K562 (cell line): Measurements from ENCODE around the gene ABHD10. TPM values are rescaled to one million over a fixed set of nuclear protein-coding genes. Genes with fewer than 3 reads are reported as not detected.

ENCODE experiments used
- CAMTA2 ChIP-seq: fragments of 250-450 bp; sonication (Bioruptor Pico); conservative IDR thresholded peaks from 2 replicates; pipeline ENCODE4 v1.5.1; 2022
- GTF2A2 ChIP-seq: IDR thresholded peaks from 2 replicates; pipeline ENCODE4 v1.6.1; 2016; ENCODE audit warnings: mild to moderate bottlenecking, missing genetic modification characterization, missing compliant biosample characterization
- POLR2G ChIP-seq: fragments of 200-400 bp; formaldehyde crosslinking; IDR thresholded peaks from 2 replicates; pipeline ENCODE4 v1.6.1; 2017; ENCODE audit warnings: low read depth, mild to moderate bottlenecking, antibody characterized with exemption, low read length, moderate library complexity
- SMAD1 ChIP-seq: fragments of 150-350 bp; IDR thresholded peaks from 2 replicates; pipeline ENCODE4 v1.6.1; 2014; ENCODE audit warnings: low read length, low read depth; ENCODE audit not compliant: partially characterized antibody
- ZNF318 ChIP-seq, 2 experiments: fragments of 450-650 bp; IDR thresholded peaks; 2 replicates each; pipeline ENCODE4 v1.6.1; 2016; ENCODE audit warnings: mild to moderate bottlenecking in 2 of 2, borderline replicate concordance in 1 of 2, low read depth in 1 of 2, moderate library complexity in 1 of 2
- ZNF584 ChIP-seq: fragments of 200-800 bp; sonication (Bioruptor generic); IDR thresholded peaks from 2 replicates; pipeline ENCODE4 v1.6.1; 2016; ENCODE audit warnings: low read depth, mild to moderate bottlenecking, missing genetic modification characterization, missing compliant biosample characterization
- polyA plus RNA-seq, 8 experiments: library from polyadenylated mRNA; depleted of rRNA in 4 of 8; stranded (reverse) in 5 of 8; unstranded in 3 of 8; fragments of >200 nt; fragmentation: Nextera tagmentation in 2 of 8; fragmentation: Illumina TruSeq in 1 of 8; extraction: Ambion mirVana in 2 of 8; extraction: Trizol in 1 of 8; gene quantifications; 2 replicates each; pipeline versions ENCODE4 v1.2.1 to v1.2.3, GENCODE V29; 2011 to 2014; ENCODE audit warnings: inconsistent platforms in 1 of 8, missing spikeins in 1 of 8
- total RNA-seq, 7 experiments: library from RNA; depleted of rRNA in 6 of 7; stranded (reverse); fragments of >200 nt in 6 of 7; fragmentation: Illumina TruSeq in 2 of 7; extraction: Trizol in 2 of 7; gene quantifications; 2 replicates each; pipeline versions ENCODE4 v1.2.1 to v1.2.3, GENCODE V29; 2011 to 2021; ENCODE audit warnings: low replicate concordance in 1 of 7
- TF ChIP-seq, protein P1 (sequence below): IDR thresholded peaks from 2 replicates; pipeline ENCODE4 v1.6.1; 2014; ENCODE audit warnings: antibody characterized with exemption
- TF ChIP-seq, protein P2 (sequence below): fragments of 250-450 bp; sonication (Bioruptor Pico); IDR thresholded peaks from 2 replicates; pipeline ENCODE4 v1.5.1; 2021; ENCODE audit warnings: mild to moderate bottlenecking

ABHD10 gene
- total and polyA plus RNA-seq, 9 of the 15 experiments (the other 6 are each of a cell fraction or from before 2014, with no cell fraction given): 6.1 to 29.5 (median 11.5) TPM

DNA sequence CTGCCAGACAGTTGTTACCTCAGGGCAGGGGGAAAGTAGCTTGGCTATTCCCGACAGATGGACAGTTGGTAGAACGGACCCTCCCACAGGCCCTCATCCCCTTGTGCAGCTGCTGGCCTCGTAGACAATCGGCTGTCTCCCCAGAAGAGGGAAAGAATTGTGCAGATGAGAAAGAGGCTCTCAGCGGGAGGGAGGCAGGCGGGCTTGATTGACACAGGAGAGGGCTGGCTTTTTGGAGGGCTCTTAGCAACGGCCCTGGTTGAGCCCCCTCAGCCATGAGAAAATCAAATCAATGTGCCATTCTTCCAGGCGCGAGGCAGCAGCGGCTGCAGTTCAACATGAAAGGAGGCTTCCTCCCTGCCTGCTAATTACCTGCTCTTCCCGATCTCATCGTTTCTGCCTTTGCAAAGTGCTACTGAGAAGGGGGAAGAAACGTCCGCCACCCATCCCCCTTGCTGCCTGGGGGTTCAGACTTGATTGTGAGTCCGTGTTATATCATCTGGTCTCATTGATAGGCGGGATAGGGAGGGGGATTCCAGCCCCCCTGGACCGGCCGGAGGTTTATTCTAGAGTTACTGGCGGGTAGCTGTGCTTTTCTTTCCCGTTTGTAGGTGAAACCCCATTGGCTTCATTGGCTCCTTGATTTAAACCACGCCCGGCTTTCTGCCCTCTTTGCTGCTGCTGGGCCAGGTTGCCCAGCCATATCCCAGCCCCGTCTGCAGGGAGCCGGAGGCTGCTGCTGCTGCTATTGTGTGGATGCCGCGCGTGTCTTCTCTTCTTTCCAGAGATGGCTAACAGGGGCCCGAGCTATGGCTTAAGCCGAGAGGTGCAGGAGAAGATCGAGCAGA is 20.0 kb downstream of the ABHD10 start, which contains the start of gene TAGLN3 (continued):
- no peak for TF ChIP-seq ZNF584 (CRISPR knock-in tag)
- TF ChIP-seq, protein P1, sequence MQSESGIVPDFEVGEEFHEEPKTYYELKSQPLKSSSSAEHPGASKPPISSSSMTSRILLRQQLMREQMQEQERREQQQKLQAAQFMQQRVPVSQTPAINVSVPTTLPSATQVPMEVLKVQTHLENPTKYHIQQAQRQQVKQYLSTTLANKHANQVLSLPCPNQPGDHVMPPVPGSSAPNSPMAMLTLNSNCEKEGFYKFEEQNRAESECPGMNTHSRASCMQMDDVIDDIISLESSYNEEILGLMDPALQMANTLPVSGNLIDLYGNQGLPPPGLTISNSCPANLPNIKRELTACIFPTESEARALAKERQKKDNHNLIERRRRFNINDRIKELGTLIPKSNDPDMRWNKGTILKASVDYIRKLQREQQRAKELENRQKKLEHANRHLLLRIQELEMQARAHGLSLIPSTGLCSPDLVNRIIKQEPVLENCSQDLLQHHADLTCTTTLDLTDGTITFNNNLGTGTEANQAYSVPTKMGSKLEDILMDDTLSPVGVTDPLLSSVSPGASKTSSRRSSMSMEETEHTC: no peak
- TF ChIP-seq SMAD1: no peak
- no peak for TF ChIP-seq ZNF318 (IDR thresholded peaks at IDR 0.05; ENCODE audit: borderline replicate concordance in 1 of 2, low read depth in 1 of 2)
- TF ChIP-seq, protein P2, sequence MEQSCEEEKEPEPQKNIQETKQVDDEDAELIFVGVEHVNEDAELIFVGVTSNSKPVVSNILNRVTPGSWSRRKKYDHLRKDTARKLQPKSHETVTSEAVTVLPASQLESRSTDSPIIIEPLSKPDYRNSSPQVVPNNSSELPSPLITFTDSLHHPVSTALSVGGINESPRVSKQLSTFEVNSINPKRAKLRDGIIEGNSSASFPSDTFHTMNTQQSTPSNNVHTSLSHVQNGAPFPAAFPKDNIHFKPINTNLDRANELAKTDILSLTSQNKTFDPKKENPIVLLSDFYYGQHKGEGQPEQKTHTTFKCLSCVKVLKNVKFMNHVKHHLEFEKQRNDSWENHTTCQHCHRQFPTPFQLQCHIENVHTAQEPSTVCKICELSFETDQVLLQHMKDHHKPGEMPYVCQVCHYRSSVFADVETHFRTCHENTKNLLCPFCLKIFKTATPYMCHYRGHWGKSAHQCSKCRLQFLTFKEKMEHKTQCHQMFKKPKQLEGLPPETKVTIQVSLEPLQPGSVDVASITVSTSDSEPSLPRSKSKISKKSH (CRISPR knock-in tag): no peak
- TF ChIP-seq GTF2A2 (tag): no peak
- no peak for TF ChIP-seq POLR2G
- no peak for TF ChIP-seq CAMTA2 (CRISPR knock-in tag)
